HEK293 (cell line): ENCODE results near the gene HEYL.

ENCODE experiments used
- CTCF ChIA-PET: fragments of 350-600 bp; formaldehyde crosslinking; extraction: SDS; loops from one replicate; lab custom pipeline; 2021; ENCODE audit warnings: antibody characterized with exemption; lab: Yijun Ruan, JAX
- POLR2A ChIA-PET: fragments of 300-600 bp; formaldehyde crosslinking; extraction: SDS; loops from one replicate; lab custom pipeline; 2020; ENCODE audit warnings: antibody characterized with exemption, inconsistent platforms; lab: Yijun Ruan, JAX
- H3K27ac ChIP-seq: fragments of 200-500 bp; sonication (Bioruptor generic); 2 replicates; pipeline ENCODE4 v1.5.1; 2014; ENCODE audit warnings: low read depth, low read length, control low read depth, inconsistent platforms; ENCODE audit errors: extremely low read depth
- H3K36me3 ChIP-seq, 2 experiments: fragments of 200-500 bp in 1 of 2; sonication (Bioruptor generic) in 1 of 2; 1 replicate in 1 of 2; 2 replicates in 1 of 2; pipeline ENCODE4 v1.5.1; 2014 to 2017; ENCODE audit warnings: inconsistent platforms in 2 of 2, low read length in 2 of 2; ENCODE audit not compliant: control insufficient read depth in 2 of 2, insufficient read depth in 1 of 2
- H3K4me1 ChIP-seq: fragments of 200-500 bp; sonication (Bioruptor generic); 2 replicates; pipeline ENCODE4 v1.5.1; 2014; ENCODE audit warnings: mild to moderate bottlenecking, low read length, inconsistent platforms; ENCODE audit not compliant: control insufficient read depth, insufficient read depth
- H3K4me3 ChIP-seq: 2 replicates; pipeline ENCODE4 v1.5.1; 2011; ENCODE audit warnings: low read depth, mild to moderate bottlenecking, control low read depth, low read length, moderate library complexity
- H3K9me3 ChIP-seq: fragments of 200-500 bp; sonication (Bioruptor generic); 2 replicates; pipeline ENCODE4 v1.5.1; 2014; ENCODE audit warnings: low read depth, low read length, inconsistent platforms; ENCODE audit not compliant: control insufficient read depth, insufficient read depth
- SCRT1 ChIP-seq: fragments of 450-650 bp; formaldehyde crosslinking; IDR thresholded peaks from 2 replicates; pipeline ENCODE4 v1.5.1; 2016; ENCODE audit warnings: missing biosample characterization, missing genetic modification characterization, borderline replicate concordance
- ZFP41 ChIP-seq: fragments of 450-650 bp; formaldehyde crosslinking; IDR thresholded peaks from 2 replicates; pipeline ENCODE4 v1.5.1; 2016; ENCODE audit warnings: missing biosample characterization, missing genetic modification characterization, borderline replicate concordance
- ZIC2 ChIP-seq: fragments of 450-650 bp; formaldehyde crosslinking; IDR thresholded peaks from 2 replicates; pipeline ENCODE4 v1.5.1; 2016; ENCODE audit warnings: missing biosample characterization, missing genetic modification characterization
- ZNF214 ChIP-seq: fragments of 450-650 bp; formaldehyde crosslinking; IDR thresholded peaks from 2 replicates; pipeline ENCODE4 v1.5.1; 2017; ENCODE audit warnings: missing biosample characterization, mild to moderate bottlenecking, missing genetic modification characterization, borderline replicate concordance
- ZNF354C ChIP-seq: fragments of 450-650 bp; formaldehyde crosslinking; IDR thresholded peaks from 2 replicates; pipeline ENCODE4 v1.5.1; 2016; ENCODE audit warnings: missing biosample characterization, missing genetic modification characterization, low read depth, borderline replicate concordance
- ZNF423 ChIP-seq: fragments of 450-650 bp; formaldehyde crosslinking; IDR thresholded peaks from 2 replicates; pipeline ENCODE4 v1.5.1; 2016; ENCODE audit warnings: missing biosample characterization, missing genetic modification characterization
- ZNF426 ChIP-seq: fragments of 450-650 bp; formaldehyde crosslinking; IDR thresholded peaks from 2 replicates; pipeline ENCODE4 v1.5.1; 2017; ENCODE audit warnings: missing biosample characterization, missing genetic modification characterization, mild to moderate bottlenecking, inconsistent platforms, moderate library complexity
- ZNF473 ChIP-seq: fragments of 450-650 bp; formaldehyde crosslinking; IDR thresholded peaks from 2 replicates; pipeline ENCODE4 v1.5.1; 2017; ENCODE audit warnings: missing biosample characterization, missing genetic modification characterization
- ZNF501 ChIP-seq: fragments of 450-650 bp; formaldehyde crosslinking; IDR thresholded peaks from 2 replicates; pipeline ENCODE4 v1.5.1; 2016; ENCODE audit warnings: missing biosample characterization, missing genetic modification characterization
- ZNF600 ChIP-seq: fragments of 450-650 bp; formaldehyde crosslinking; IDR thresholded peaks from 2 replicates; pipeline ENCODE4 v1.5.1; 2016; ENCODE audit warnings: missing biosample characterization, missing genetic modification characterization
- ZNF658 ChIP-seq: fragments of 450-650 bp; formaldehyde crosslinking; IDR thresholded peaks from 2 replicates; pipeline ENCODE4; 2016; ENCODE audit warnings: missing biosample characterization, missing genetic modification characterization
- ZNF660 ChIP-seq: fragments of 450-650 bp; IDR thresholded peaks from 2 replicates; pipeline ENCODE4 v1.5.1; 2018; ENCODE audit warnings: missing biosample characterization, mild to moderate bottlenecking, missing genetic modification characterization
- ZNF768 ChIP-seq: fragments of 450-650 bp; formaldehyde crosslinking; IDR thresholded peaks from 2 replicates; pipeline ENCODE4 v1.5.1; 2018; ENCODE audit warnings: missing biosample characterization, mild to moderate bottlenecking, missing genetic modification characterization
- ZNF843 ChIP-seq: fragments of 450-650 bp; formaldehyde crosslinking; IDR thresholded peaks from 2 replicates; pipeline ENCODE4 v1.5.1; 2016; ENCODE audit warnings: missing biosample characterization, missing genetic modification characterization
- ZXDB ChIP-seq: fragments of 450-650 bp; formaldehyde crosslinking; IDR thresholded peaks from 2 replicates; pipeline ENCODE4 v1.5.1; 2016; ENCODE audit warnings: missing biosample characterization, missing genetic modification characterization
- TF ChIP-seq, protein P1 (sequence below): fragments of 450-650 bp; IDR thresholded peaks from 2 replicates; pipeline ENCODE4 v1.5.1; 2018; ENCODE audit warnings: missing biosample characterization, mild to moderate bottlenecking, missing genetic modification characterization
- TF ChIP-seq, protein P2 (sequence below): fragments of 450-650 bp; formaldehyde crosslinking; IDR thresholded peaks from 2 replicates; pipeline ENCODE4 v1.5.1; 2016; ENCODE audit warnings: missing biosample characterization, missing genetic modification characterization

HEYL gene

DNA sequence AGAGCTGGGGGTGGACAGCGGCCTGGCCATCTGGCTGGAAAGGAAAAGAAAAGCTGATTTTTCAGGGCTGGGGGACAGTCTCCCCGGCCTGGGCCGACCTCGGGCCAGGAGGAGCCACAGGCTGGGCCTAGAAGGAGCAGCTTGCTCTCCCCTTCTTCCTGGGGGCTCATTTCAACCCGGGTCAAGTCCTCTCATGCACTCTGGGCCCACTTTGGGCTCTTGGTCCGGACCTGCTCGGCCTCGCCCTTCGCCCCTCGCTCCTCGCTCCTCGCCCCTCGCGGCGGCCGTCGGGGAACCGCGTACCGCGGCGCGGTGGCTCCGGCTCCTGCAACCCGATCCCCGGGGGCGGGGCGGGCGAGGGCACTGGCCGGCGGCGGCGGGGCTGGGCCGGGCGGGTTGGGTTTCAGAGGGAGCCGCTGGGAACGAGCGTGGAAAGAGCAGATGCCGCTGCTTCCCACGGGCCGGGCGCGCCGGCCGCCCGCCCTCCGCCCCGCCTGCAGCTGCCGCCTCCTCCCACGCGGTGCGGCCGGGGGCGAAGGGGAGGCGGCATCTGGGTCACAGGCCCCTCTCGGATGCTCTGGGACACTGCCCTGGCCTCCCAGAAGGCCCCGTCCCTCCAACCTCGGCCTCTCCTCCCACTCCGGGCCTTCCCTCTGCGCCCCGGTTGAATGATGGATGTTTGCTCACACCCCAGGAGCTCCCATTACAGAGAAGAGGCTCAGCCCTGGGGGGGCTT, 6.6 kb downstream of the HEYL start:
- H3K4me3 ChIP-seq, result no peak overlapping the region
- no peaks in the 10 kb centered on the region for H3K9me3 ChIP-seq
- H3K27ac ChIP-seq, result no peak overlapping the region
- POLR2A ChIA-PET, result no interaction called here
- CTCF ChIA-PET, result interaction anchor here (0.5 to 1.5 kb wide), 6 partner anchors 11 to 745 kb away, joined by 3 to 6 read pairs (median 4); no protein-coding TSS in a partner anchor
- H3K36me3 ChIP-seq, result peaks cover 0 to 39% of the 10 kb centered on the region in 2 experiments; a peak in 1 of 3 replicates
- H3K4me1 ChIP-seq, result no peaks in the 10 kb centered on the region
- TF ChIP-seq ZIC2 (tag by site-specific recombination) (0 out of 2 replicates have a peak, but pooled peaks have one; percentile 30), ZNF426 (tag by site-specific recombination) (no peak)

DNA sequence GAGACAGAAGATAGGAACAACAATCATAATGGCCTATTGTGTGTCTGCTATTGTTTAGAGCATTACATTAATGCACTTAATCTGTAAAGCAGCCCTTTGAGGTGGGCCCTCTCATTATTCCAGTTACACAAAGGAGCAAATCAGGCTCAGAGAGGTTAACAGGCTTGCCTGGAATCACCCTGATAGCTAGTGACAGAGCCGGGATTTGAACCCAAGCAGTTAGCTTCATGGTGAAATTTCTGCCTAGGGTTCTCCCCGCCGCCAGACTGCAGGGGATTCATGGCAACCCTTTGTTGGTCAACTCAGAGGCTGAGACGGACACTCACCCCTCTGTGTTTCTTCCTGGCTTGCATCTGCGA, 7.1 kb downstream of the HEYL start:
- H3K9me3 ChIP-seq, result no peaks in the 10 kb centered on the region
- H3K4me1 ChIP-seq, result no peaks in the 10 kb centered on the region
- ChIA-PET CTCF (interaction anchor here (0.5 to 1.5 kb wide), 4 partner anchors 15 to 745 kb away, joined by 3 to 5 read pairs (median 3); no protein-coding TSS in a partner anchor), POLR2A (no interaction called here)
- H3K36me3 ChIP-seq, result peaks cover 0 to 44% of the 10 kb centered on the region in 2 experiments; a peak in 1 of 3 replicates
- H3K4me3 ChIP-seq, result no peak overlapping the region
- no peak for TF ChIP-seq ZIC2 (tag by site-specific recombination)
- no peak for TF ChIP-seq ZNF843 (tag by site-specific recombination)
- no peak for TF ChIP-seq ZNF658 (tag by site-specific recombination)
- TF ChIP-seq, protein P1, sequence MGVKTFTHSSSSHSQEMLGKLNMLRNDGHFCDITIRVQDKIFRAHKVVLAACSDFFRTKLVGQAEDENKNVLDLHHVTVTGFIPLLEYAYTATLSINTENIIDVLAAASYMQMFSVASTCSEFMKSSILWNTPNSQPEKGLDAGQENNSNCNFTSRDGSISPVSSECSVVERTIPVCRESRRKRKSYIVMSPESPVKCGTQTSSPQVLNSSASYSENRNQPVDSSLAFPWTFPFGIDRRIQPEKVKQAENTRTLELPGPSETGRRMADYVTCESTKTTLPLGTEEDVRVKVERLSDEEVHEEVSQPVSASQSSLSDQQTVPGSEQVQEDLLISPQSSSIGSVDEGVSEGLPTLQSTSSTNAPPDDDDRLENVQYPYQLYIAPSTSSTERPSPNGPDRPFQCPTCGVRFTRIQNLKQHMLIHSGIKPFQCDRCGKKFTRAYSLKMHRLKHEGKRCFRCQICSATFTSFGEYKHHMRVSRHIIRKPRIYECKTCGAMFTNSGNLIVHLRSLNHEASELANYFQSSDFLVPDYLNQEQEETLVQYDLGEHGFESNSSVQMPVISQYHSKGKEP, result no peak
- TF ChIP-seq ZNF473 (tag by site-specific recombination), result no peak
- TF ChIP-seq ZFP41 (tag by site-specific recombination), result no peak
- TF ChIP-seq SCRT1 (tag by site-specific recombination), result no peak
- no peak for TF ChIP-seq ZNF600 (tag by site-specific recombination)
- no peak for TF ChIP-seq ZXDB
- TF ChIP-seq ZNF354C (tag by site-specific recombination), result no peak
- TF ChIP-seq ZNF501 (tag by site-specific recombination), result no peak
- no peak for TF ChIP-seq ZNF214 (tag by site-specific recombination)
- TF ChIP-seq ZNF660 (tag by site-specific recombination), result no peak
- no peak for TF ChIP-seq ZNF423
- H3K27ac ChIP-seq, result no peak overlapping the region

DNA sequence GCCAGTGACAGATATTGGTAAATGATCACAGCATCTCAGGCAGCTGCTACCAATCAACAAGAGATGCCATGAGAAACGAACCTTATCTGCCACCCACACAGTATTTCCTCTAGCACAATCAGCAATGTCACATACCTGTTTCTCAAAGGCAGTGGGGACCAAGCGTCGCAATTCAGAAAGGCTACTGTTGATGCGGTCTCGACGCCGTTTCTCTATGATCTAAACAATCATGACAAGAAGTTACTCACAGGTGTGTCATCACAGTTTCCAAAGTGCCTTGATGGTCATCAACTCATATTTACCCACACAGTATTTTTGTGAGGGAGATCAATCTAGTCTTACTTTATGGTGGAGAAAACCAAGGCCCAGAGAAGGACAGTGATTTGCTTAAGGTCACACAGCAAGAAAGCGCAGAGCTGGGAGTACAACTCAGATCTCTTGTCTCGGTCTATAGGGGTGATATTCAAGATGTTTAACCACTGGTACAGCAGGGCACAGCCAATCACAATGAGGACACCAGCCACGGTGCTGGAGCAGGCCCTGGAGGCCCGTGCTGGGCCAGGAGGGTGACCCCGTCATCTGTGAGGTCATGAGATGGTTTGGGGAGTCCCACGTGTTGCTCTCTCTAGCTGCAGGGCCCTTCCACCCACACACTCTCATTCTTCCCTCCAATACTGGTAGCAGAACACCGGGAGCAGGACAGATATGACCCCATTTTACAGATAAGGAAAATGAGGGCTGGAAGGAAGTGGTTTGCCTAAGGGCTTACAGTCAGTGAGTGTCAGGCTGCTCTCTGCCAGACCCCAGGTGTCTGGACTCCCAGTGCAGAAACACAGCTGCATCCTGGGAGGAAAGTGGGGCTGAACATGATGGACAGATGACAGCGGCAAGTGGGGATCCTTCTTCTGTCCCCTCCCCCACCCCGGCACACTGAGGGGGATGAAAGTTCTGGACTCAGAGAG, 7.8 kb downstream of the HEYL start:
- Histone ChIP-seq H3K36me3 (peaks cover 0 to 51% of the 10 kb centered on the region in 2 experiments; a peak in 1 of 3 replicates), H3K4me1 (no peaks in the 10 kb centered on the region), H3K9me3 (no peaks in the 10 kb centered on the region), H3K27ac (no peak overlapping the region), H3K4me3 (no peak overlapping the region)
- ChIA-PET POLR2A (no interaction called here), CTCF (interaction anchor here (0.7 to 1.2 kb wide), 3 partner anchors 15 to 796 kb away, joined by 3 to 5 read pairs (median 3); no protein-coding TSS in a partner anchor)
- TF ChIP-seq ZNF768 (tag by site-specific recombination), result 0 out of 2 replicates have a peak, but pooled peaks have one; percentile 65
- TF ChIP-seq, protein P2, sequence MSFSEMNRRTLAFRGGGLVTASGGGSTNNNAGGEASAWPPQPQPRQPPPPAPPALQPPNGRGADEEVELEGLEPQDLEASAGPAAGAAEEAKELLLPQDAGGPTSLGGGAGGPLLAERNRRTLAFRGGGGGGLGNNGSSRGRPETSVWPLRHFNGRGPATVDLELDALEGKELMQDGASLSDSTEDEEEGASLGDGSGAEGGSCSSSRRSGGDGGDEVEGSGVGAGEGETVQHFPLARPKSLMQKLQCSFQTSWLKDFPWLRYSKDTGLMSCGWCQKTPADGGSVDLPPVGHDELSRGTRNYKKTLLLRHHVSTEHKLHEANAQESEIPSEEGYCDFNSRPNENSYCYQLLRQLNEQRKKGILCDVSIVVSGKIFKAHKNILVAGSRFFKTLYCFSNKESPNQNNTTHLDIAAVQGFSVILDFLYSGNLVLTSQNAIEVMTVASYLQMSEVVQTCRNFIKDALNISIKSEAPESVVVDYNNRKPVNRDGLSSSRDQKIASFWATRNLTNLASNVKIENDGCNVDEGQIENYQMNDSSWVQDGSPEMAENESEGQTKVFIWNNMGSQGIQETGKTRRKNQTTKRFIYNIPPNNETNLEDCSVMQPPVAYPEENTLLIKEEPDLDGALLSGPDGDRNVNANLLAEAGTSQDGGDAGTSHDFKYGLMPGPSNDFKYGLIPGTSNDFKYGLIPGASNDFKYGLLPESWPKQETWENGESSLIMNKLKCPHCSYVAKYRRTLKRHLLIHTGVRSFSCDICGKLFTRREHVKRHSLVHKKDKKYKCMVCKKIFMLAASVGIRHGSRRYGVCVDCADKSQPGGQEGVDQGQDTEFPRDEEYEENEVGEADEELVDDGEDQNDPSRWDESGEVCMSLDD (tag by site-specific recombination), result no peak
